Iris pigment epithelial cell (primary cell): ENCODE results near the gene IQCF2.
"Not testable (repeated sequence)": the region's sequence is repeated elsewhere in the genome, so short reads cannot be mapped to it uniquely, and the experiment has no call there.

Source experiments
- DNase-seq: peaks from one replicate; pipeline ENCODE4 v3.0.0-alpha.2; 2011; ENCODE audit warnings: low read depth

Gene IQCF2

DNA sequence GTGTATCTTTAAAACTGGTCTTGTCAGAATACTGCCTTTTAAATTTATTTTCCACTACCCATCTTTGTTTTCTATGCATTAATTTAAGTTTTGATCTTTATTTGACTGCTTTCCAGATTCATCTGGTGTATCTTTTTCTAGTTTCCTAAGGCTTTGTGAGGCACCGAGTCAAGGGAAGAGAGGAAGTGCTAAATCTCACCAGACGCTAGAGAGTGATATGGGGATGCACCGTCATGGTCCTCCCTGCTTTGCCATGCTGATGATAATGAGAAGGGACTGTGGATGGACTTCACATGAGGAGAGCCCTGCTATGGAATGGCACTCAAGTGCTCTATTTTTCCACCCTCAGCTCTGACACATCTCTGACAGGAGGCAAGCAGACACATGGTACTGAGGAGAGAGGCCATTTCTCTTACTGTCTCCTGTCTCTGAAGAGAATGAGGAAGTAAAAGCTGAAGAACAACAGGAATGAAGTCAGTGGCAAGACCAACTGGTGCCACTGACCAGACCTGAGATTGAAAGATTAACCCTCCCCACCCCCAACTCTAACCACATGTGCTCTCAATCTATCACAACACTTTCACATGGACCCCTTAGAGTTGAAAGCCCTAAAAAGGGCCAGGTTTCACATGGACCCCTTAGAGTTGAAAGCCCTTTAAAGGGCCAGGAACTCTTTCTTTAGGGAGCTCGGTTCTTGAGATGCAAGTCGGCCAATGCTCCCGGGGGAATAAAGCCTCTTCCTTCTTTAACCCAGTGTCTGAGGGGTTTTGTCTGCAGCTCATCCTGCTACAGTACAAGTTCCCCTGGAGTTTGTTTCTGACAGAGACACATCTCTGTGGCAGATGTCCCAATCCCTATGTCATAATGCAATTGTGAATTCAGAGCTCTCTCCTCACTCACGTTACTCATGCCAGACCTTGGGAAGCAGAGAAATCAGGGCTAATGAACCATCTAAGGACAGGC, at the start of gene IQCF2:
Gene IQCF2, plus strand, starts transcription at position 913 of the 963 bp plus-strand sequence. CDS start 52 bp downstream, outside the sequence.
- DNase-seq = no peak

DNA sequence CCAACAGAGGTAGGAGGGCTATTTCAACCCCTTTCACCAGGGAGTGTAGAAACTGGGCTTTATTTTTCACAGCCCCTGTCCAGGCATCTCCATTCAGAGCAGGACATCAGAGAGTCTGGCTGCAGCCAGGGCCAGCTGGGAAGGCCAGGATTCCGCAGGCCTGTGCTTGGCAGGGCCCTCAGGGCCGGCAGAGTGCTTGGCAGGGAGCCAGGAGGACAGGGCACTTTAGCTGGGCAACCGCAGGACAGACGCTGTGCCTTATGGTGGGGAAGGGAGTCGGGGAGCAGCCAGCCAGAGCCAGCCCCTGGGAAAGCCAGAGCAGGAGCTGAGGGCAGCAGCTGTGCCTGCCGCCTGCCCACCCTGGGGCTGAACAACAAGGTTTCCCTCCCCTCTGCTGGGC, 47.9 kb upstream of the IQCF2 start:
- DNase-seq = no peak

DNA sequence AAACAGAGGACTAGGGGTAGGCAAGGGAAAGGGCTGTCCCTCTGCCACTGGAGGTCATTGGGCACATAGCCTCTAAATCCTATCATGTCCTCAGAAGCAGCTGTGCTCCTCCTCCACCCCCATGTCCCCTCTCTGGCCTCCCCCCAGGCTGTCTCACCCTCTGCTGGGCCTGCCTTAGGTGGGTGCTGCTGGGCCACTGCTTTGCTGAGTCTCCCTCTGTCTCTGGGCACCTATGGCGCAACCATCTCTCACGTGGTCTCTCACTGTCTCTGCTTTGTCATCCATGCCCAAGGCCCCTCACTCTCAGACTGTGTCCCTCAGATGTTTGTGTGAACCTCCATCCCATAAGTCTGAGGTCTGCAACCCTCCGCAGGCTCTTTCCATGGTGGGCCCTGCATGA, 47.4 kb upstream of the IQCF2 start:
- DNase-seq = no peak

DNA sequence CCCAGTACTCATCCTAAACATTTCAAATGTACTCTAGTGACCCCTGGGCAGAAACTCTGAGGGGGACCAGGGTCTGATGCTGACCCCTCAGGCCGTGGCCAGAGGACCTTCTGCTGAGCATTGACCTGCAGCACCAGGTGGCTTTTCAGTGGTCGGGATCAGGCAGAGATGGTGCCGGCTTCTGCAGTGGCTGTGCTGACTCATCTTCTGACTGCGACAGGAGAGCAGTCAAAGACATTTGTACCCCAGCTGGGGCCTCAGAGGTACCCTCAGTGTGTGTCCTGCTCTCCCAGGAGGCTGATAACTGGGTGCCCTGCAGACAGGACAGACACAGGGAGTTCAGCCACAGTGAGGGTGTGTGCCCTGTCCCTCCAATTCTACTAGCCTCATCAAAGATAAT, 45.8 kb upstream of the IQCF2 start:
- no peak for DNase-seq

DNA sequence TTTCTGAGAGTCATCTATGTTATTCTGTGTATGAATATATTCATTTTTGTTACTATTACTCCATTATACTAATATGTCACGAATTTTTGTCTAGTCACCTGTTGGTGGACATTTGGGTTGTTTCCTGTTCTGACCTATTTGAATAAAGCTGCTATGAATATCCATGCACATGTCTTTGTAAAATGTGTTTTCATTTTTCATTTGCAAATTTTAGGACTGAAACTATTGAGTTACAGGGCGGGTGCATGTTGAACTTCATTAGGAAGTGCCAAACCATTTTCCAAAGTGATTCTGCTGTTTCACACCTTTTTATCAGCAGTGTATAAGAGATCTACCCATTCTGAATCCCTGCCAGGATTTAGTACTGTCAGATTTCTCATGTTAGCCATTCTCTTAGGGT, 44.7 kb upstream of the IQCF2 start:
- no peak for DNase-seq

DNA sequence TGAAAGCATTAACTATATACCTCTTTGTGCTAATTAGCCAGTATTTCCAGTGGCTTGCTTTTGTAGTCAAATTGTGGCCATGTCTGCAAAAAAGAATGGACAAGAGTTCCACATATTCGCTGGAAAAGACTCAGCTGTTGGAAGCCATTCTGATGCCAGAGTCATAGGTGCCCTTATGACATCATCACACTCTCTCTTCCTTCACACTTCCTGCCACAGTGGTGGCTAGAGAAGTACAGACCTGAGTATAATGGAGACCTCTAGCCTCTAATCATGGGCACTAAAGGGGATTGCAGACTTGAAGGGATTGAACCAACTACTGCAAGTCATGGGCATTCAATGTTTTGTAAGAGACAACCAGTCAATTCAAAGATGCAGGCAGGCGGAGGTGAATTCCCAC, 44.0 kb upstream of the IQCF2 start:
- DNase-seq = no peak

DNA sequence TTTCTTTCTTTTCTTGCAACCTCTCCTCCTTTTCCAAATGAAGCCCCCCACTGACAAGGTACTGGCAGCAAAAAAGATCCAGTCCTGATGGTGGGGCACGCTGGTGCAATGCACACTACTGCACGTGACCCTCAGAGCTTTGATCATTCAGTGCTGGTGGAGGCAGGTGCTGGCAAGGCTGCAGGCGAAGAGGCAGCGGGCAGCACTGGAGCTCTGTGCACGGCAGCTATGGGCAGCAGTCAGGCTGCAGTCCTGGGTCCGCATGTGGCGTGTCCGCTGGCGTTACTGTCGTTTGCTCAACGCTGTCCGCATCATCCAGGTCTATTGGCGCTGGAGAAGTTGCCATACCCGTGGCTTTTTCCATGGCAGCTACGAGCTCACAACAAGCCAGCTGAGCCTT, 42.3 kb upstream of the IQCF2 start:
- DNase-seq = no peak

DNA sequence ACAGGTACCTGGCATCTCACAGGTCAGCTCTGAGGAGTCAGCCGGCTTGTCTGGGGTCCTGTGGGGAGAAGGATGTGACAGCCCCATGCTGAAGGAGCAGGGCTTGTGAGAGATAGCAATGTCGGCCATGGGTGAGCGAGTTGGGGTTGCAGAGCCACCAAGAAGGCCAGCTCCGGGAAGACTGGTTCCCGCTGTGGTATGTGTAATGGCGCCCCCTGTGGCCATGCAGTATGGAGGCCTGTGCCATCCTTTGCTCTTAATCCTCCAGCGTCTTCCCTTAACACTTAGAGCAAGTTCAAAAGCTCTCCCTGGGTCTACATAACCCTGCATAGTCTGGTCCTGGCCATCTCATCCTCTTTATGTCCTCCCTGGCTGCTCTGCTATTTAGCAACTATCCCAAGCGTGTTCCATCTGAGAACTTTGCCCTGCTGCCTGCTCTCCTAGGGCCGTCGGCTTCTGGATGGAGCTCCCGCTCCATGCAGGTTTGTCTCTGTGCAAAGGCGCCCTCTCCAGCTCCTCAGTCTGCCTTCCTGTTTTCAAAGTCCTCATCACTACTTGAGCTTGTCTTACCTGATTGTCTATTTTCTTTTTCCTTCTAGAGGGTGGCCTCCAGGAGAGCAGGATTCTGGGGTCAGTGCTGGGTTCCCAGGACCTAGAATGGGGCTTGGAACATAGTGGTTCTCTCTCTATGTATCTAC, 41.6 kb upstream of the IQCF2 start:
- DNase-seq = no peak

DNA sequence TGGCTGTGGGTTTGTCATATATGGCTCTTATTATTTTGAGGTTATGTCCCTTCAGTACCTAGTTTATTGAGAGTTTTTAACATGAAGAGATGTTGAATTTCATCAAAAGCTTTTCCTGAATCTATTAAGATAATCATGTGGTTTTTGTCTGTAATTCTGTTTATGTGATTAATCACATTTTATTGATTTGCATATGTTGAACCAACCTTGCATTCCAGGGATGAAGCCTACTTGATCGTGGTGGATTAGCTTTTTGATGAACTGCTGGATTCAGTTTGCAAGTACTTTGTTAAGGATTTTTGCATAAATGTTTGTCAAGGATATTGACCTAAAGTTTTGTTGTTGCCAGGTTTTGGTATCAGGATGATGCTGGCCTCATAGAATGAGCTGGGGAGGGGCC, 33.1 kb upstream of the IQCF2 start:
- no peak for DNase-seq

DNA sequence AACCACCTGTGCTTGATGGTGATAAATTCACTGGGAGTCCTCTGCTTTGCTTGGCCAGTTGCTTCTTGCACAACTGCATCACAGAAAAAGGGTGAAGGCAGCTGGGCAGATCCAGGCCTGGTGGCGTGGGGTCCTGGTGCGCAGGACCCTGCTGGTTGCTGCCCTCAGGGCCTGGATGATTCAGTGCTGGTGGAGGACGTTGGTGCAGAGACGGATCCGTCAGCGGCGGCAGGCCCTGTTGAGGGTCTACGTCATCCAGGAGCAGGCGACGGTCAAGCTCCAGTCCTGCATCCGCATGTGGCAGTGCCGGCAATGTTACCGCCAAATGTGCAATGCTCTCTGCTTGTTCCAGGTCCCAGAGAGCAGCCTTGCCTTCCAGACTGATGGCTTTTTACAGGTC, 31.1 kb upstream of the IQCF2 start:
- DNase-seq = no peak

DNA sequence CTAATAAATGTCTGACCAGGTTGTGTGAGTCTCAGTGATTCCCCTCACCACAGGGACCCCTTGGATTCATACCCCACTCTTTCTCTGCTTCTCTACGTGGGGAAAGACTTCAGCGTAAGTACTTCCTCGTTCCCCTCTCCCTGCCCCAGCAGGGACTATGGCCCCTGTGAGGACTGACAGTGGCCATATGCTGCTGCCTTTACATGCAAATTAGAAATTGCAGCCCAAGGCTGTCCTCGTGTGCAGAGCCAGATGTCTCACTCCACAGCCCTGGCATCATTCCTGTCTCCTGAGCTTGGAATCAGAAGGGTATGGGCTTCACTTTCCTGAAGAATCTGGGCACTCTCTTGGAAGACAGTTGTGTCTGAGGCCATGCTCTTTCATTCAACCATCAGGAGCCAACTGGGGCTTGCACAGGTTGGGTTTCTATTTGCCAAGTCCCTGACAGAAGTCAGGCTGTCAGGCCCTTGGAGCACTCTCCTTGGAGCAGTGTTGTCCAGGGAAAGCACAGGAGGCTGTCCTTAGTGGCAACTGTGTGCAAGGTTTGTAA, 30.5 kb upstream of the IQCF2 start:
- no peak for DNase-seq

DNA sequence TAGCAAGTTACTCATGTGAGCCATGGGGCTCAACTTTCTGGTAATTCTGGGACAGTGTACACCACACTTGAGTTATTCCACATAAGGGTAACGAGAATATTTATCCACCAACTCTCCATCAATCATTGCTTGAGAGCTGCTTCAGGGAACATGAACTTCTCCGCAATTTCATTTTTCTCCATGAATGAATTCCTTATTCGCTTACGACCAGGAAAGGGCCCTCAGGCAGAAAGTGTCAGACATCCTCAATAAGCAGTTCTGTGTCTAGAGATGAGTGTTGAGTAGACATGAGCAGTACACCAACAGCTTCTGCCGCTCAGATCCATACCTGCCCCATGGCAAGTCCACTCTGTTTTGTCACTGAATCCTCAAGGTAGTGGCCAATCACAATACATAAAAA, 24.8 kb upstream of the IQCF2 start:
- no peak for DNase-seq

DNA sequence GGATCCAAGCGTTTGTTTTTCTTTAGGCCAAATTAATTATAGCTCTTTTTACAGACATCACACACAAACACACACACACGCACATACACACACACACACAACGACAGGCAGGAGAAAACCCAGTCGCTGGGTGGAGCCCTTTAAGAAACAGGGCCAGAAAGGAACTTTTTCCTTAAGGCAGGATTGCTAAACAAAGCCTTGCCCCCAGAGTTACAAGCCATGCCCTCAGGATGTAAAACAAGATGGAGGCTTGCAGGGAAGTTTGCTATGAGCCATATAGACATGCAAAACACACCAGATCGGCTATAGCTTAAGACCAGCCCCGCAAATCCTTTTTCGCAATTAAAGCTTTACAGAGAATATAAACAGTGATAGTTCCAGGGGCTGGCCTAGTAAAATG, 16.3 kb upstream of the IQCF2 start:
- DNase-seq = no peak

DNA sequence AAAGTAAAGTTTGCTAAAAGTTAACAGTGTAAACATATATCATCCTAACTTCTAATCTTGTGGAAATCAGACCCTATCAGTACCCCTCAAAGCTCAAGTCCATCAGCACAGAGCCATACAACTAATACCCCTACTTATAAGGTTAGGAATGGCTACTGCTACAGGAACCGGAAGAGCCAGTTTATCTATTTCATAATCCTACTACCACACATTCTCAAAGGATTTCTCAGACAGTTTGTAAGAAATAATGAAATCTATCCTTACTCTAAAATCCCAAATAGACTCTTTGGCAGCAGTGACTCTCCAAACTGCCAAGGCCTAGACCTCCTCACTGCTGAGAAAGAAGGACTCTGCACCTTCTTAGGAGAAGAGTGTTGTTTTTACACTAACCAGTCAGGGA, 6.0 kb upstream of the IQCF2 start:
- peak; percentile 12 for DNase-seq

DNA sequence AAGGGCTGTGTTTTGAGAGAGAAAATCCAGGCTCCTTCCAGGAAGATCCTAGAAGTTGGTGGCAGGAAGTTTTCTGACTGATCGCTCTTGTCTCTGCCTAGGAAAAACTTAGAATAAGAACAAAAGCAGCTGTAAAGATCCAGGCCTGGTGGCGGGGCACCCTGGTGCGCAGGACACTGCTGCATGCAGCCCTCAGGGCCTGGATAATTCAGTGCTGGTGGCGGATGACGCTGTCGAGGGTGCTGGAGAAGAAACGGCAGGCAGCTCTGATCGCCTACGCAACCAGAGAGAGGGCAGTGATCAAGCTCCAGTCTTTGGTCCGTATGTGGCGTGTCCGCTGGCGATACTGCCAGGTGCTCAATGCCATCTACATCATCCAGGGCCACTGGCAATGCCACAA, 1.5 kb downstream of the IQCF2 start:
- DNase-seq = no peak

DNA sequence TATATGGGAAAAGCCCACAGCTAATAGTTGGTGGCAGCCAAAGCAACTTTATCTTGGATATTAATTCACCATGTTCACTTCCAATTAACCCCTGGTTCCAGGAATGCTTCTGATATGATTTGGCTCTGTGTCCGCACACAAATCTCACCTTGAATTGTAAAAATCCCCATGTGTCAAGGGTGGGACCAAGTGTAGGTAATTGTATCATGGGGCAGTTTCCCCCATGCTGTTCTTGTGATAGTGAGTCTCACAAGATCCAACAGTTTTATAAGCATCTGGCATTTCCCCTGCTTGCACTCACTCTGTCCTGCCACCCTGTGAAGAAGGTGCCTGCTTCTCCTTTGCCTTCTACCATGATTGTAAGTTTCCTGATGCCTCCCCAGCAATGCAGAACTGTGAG, 7.5 kb downstream of the IQCF2 start:
- not testable (repeated sequence) for DNase-seq

DNA sequence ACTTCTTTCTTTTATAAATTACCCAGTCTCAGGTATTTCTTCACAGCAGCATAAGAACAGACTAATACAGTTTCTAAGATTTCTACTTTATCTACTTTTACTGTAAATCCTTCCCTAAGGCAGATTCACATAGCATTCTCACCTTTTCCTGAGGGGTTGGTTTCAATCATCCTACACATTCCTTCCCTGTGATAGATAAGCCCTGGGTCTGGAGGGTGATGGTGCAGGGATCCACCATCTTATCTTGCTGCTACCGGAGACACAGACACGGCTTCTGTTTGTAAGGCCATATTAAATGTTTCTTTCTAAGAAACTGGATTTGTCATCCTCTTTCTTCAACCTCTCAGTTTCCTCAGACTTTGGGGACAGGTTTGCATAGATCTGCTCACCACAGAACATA, 7.9 kb downstream of the IQCF2 start:
- no peak for DNase-seq

DNA sequence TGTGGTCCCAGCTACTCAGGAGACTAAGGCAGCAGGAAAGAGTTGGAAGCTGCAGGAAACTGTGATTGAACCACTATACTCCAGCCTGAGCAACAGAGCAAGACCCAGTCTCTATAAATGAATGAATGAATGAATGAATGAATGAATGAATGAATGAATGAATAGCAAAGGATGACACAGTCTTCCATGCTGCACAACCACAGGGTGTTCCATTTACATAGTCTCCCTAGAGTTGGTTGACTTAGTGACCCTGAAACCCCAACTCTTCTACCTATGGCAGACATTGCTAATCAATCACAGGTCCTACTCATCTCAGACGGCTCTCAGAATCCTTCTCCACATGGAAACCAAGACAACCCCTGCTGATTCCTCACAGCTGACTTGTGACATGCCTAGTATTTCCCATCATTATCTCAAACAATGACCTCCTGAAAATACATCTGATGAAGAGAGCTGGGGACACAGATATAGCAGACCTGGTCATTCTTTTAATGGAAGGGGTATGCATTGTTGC, 11.9 kb downstream of the IQCF2 start:
- no peak for DNase-seq

DNA sequence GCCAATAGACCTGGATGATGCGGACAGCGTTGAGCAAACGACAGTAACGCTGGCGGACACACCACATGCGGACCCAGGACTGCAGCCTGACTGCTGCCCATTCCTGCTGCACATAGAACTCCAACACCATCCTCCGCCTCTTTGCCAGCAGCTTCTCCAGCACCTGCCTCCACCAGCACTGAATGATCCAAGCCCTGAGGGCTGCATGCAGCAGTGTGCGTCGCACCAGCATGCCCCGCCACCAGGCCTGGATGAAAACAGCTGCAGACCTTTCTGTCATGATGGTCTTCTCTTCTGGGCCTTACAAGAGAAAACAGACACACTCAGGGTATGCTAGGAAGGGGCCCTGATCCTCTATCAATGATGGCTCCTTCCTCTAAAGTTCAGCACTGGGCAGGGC, 12.5 kb downstream of the IQCF2 start:
- no peak for DNase-seq

DNA sequence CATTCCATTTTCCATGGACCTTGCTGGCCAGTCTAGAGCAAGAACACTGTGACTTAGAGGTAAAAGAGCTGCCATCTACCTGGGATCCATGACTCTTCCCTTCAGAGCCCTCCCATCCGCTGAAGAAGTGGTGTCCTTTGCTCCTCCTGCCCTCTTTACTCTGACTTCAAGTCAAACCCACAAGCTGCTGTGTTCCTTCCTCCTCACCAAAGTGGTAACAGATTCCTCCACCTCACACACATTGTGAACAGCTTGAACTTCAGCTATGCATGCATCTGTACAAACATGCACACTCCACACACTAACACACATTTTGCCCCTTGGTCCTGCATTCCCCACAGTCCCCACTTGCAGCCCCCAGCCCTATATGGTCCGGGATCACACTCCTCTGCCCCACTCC, 13.0 kb downstream of the IQCF2 start:
- DNase-seq = no peak

DNA sequence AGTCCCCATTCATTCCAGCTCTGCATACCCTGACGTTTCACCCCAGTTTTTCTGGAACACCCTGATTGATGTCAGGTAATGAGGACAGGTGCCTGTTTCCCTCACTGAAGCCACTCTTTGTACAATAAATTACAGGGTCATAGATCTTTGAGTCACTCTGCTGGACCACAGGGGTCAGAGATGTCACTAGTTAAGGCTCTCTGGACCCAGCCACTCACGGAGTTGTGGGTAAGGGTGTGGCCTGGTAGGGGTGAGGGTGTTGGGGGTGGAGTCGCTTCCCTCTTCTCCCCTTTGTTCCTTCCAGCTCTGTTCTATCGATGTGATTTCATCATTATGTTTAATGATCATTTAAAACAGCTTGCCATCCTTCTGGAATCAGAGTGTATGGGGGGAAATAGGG, 13.5 kb downstream of the IQCF2 start:
- no peak for DNase-seq

DNA sequence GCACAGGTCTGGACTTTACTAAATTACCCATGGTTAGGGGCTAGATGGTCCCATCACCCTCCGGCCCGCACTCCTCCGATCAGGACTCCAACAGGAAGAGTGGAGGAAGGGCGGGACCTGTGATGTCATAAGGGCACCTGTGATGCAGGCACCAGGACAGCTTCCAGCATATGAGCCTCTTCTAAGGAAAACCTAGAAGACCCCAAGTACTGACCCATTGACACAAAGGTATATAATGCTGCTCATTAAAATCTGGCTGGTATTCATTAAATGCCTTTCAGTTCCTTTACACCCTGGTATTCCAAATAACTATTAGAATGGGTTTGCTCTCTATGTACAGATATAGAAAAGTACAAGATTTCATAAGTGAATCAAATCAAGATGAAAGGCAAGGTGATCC, 14.1 kb downstream of the IQCF2 start, which contains the start of gene IQCF5:
Gene IQCF5, minus strand, starts transcription at position 101 of the 400 bp plus-strand sequence. Its CDS starts 70 bp downstream, at position 31.
- DNase-seq = no peak

DNA sequence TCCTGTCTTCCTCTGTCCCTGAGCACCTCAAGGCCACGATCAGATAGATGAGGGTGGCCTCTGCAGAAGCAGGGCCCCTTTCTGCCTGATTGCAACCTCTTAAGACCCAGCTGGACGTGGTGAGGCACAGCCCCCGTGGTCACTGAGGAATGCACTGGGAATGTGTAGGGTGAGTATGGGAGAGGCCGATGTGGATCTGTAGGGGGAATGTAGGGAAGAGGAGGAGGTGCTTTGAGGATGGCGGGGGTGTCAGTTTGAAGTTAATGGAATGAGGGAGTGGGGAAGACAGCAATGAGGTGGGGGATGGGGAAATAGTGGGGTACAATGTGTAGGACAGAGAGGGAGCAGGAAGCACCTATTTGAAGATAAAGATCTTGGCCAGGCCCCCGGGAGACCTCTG, 14.8 kb downstream of the IQCF2 start:
- no peak for DNase-seq
